HUES64 (cell line): ENCODE data around the gene FLAD1.

Experiments
- H3K27ac ChIP-seq: 2 replicates; pipeline ENCODE4 v1.7.0; 2013; ENCODE audit warnings: low read depth, low read length, inconsistent platforms
- H3K27me3 ChIP-seq: 2 replicates; pipeline ENCODE4 v1.6.1; 2013; ENCODE audit warnings: mild to moderate bottlenecking, low read length; ENCODE audit not compliant: insufficient read depth
- H3K36me3 ChIP-seq: 2 replicates; pipeline ENCODE4 v1.6.1; 2013; ENCODE audit warnings: mild to moderate bottlenecking, low read length; ENCODE audit not compliant: insufficient read depth
- H3K4me1 ChIP-seq: 2 replicates; pipeline ENCODE4 v1.6.1; 2013; ENCODE audit warnings: mild to moderate bottlenecking, low read length, moderate library complexity; ENCODE audit not compliant: insufficient read depth
- H3K4me3 ChIP-seq: 2 replicates; pipeline ENCODE4 v1.5.1; 2013; ENCODE audit warnings: mild to moderate bottlenecking, low read length, moderate library complexity
- H3K9ac ChIP-seq: 2 replicates; pipeline ENCODE4 v1.6.1; 2013; ENCODE audit warnings: mild to moderate bottlenecking, low read depth, low read length
- H3K9me3 ChIP-seq: 2 replicates; pipeline ENCODE4 v1.6.1; 2013; ENCODE audit warnings: low read depth, low read length; ENCODE audit not compliant: insufficient read depth
- WGBS: fragments of 150-250, 120-280 bp; methylation state at CpG from one replicate; pipeline ENCODE4 v1.1.7; 2013; ENCODE audit warnings: missing lambda C conversion rate; 5-methylcytosine and 5-hydroxymethylcytosine counted together

The FLAD1 gene

GRCh38 chr1:154961207-154962155 is 21.7 kb upstream of the FLAD1 start, which contains the start of gene PYGO2:
Gene PYGO2 (minus strand): TSS chr1:154961782. CDS start chr1:154961576, 206 bp downstream.
- Histone ChIP-seq H3K9me3 (no peaks in the 10 kb centered on the region), H3K27ac (peak within 1 kb of the TSS; percentile 93), H3K4me1 (peaks cover 19% of the 10 kb centered on the region; the same call in 1 of the 2 replicates), H3K36me3 (peaks cover 58% of the 10 kb centered on the region), H3K9ac (peak within 1 kb of the TSS; percentile 94), H3K27me3 (no peaks in the 10 kb centered on the region), H3K4me3 (peak within 1 kb of the TSS; percentile 75)
- 1% methylated on average over 93 of the region's 93 CpGs for WGBS

- Histone ChIP-seq H3K4me1 (peaks cover 12% of the 10 kb centered on the region; the same call in 1 of the 2 replicates), H3K27ac (peak overlapping the region; percentile 93), H3K9me3 (no peaks in the 10 kb centered on the region), H3K4me3 (peak overlapping the region; percentile 75), H3K36me3 (peaks cover 65% of the 10 kb centered on the region), H3K27me3 (no peaks in the 10 kb centered on the region), H3K9ac (peak overlapping the region; percentile 94)
- 15% methylated on average over 25 of the region's 25 CpGs for WGBS
These were observed 20.9 kb upstream of the FLAD1 start for GRCh38 chr1:154962156-154962749.

- H3K9me3 ChIP-seq, result no peaks in the 10 kb centered on the region
- H3K4me3 ChIP-seq, result peak overlapping the region; percentile 75
- WGBS, result 76% methylated on average over 6 of the region's 6 CpGs
- H3K4me1 ChIP-seq, result peaks cover 7% of the 10 kb centered on the region; the same call in 1 of the 2 replicates
- H3K27ac ChIP-seq, result peak overlapping the region; percentile 30; the same call in 1 of the 2 replicates
- peaks cover 72% of the 10 kb centered on the region for H3K36me3 ChIP-seq
- no peaks in the 10 kb centered on the region for H3K27me3 ChIP-seq
- 0 out of 2 replicates have a peak overlapping the region, but pooled peaks have one; percentile 94 for H3K9ac ChIP-seq
These were observed 20.3 kb upstream of the FLAD1 start for GRCh38 chr1:154962795-154963330.

GRCh38 chr1:154963643-154964042 is 19.5 kb upstream of the FLAD1 start:
- Histone ChIP-seq H3K27ac (no peak overlapping the region), H3K4me1 (peaks cover 9% of the 10 kb centered on the region; the same call in 1 of the 2 replicates), H3K4me3 (no peak overlapping the region), H3K27me3 (no peaks in the 10 kb centered on the region), H3K36me3 (peaks cover 71% of the 10 kb centered on the region), H3K9me3 (no peaks in the 10 kb centered on the region), H3K9ac (no peak overlapping the region)
- WGBS, result 92% methylated on average over 8 of the region's 8 CpGs

- H3K4me1 ChIP-seq, result peaks cover 15% of the 10 kb centered on the region; the same call in 1 of the 2 replicates
- WGBS, result 95% methylated on average over 6 of the region's 6 CpGs
- no peak overlapping the region for H3K4me3 ChIP-seq
- H3K27me3 ChIP-seq, result no peaks in the 10 kb centered on the region
- no peak overlapping the region for H3K9ac ChIP-seq
- no peaks in the 10 kb centered on the region for H3K9me3 ChIP-seq
- H3K36me3 ChIP-seq, result peaks cover 64% of the 10 kb centered on the region
- H3K27ac ChIP-seq, result no peak overlapping the region
These were observed 18.8 kb upstream of the FLAD1 start for GRCh38 chr1:154964359-154964758.

- no peak overlapping the region for H3K27ac ChIP-seq
- no peaks in the 10 kb centered on the region for H3K9me3 ChIP-seq
- no peak overlapping the region for H3K4me3 ChIP-seq
- H3K27me3 ChIP-seq, result no peaks in the 10 kb centered on the region
- peaks cover 10% of the 10 kb centered on the region; the same call in 1 of the 2 replicates for H3K4me1 ChIP-seq
- H3K9ac ChIP-seq, result no peak overlapping the region
- WGBS, result 98% methylated on average over 5 of the region's 7 CpGs
- H3K36me3 ChIP-seq, result peaks cover 60% of the 10 kb centered on the region
These were observed 17.0 kb upstream of the FLAD1 start for GRCh38 chr1:154966111-154966510.

GRCh38 chr1:154967331-154967950 is 15.7 kb upstream of the FLAD1 start:
- Histone ChIP-seq H3K36me3 (peaks cover 58% of the 10 kb centered on the region), H3K4me3 (no peak overlapping the region), H3K9me3 (no peaks in the 10 kb centered on the region), H3K27me3 (no peaks in the 10 kb centered on the region), H3K9ac (no peak overlapping the region), H3K27ac (no peak overlapping the region), H3K4me1 (peaks cover 21% of the 10 kb centered on the region)
- WGBS, result 95% methylated on average over 5 of the region's 5 CpGs

- Histone ChIP-seq H3K27ac (no peak overlapping the region), H3K9ac (peak overlapping the region; percentile 73; the same call in 1 of the 2 replicates)
These were observed 14.4 kb upstream of the FLAD1 start for GRCh38 chr1:154968731-154969130.

GRCh38 chr1:154969246-154969645 is 13.9 kb upstream of the FLAD1 start:
- WGBS, result 13% methylated on average over 3 of the region's 5 CpGs
- H3K4me1 ChIP-seq, result peaks cover 25% of the 10 kb centered on the region
- H3K27ac ChIP-seq, result no peak overlapping the region
- no peaks in the 10 kb centered on the region for H3K9me3 ChIP-seq
- peak overlapping the region; percentile 71 for H3K4me3 ChIP-seq
- peak overlapping the region; percentile 73; the same call in 1 of the 2 replicates for H3K9ac ChIP-seq
- peaks cover 41% of the 10 kb centered on the region for H3K36me3 ChIP-seq
- H3K27me3 ChIP-seq, result no peaks in the 10 kb centered on the region

More at GRCh38 chr1:154968731-154969130, 14.4 kb upstream of the FLAD1 start:
- 80% methylated on average over 3 of the region's 3 CpGs for WGBS
- Histone ChIP-seq H3K9me3 (no peaks in the 10 kb centered on the region), H3K4me1 (peaks cover 25% of the 10 kb centered on the region), H3K27me3 (no peaks in the 10 kb centered on the region), H3K4me3 (peak overlapping the region; percentile 71), H3K36me3 (peaks cover 46% of the 10 kb centered on the region)

- 6% methylated on average over 21 of the region's 22 CpGs for WGBS
- Histone ChIP-seq H3K27ac (peak overlapping the region; percentile 100), H3K36me3 (peaks cover 34% of the 10 kb centered on the region), H3K27me3 (no peaks in the 10 kb centered on the region), H3K4me3 (peak overlapping the region; percentile 71), H3K4me1 (peaks cover 25% of the 10 kb centered on the region), H3K9me3 (no peaks in the 10 kb centered on the region), H3K9ac (peak overlapping the region; percentile 73)
These were observed 13.2 kb upstream of the FLAD1 start for GRCh38 chr1:154969860-154970452.
